ENCODE data around the gene LDAF1.
"Not testable (repeated sequence)": the region's sequence is repeated elsewhere in the genome, so short reads cannot be mapped to it uniquely, and the experiment has no call there.

The LDAF1 gene

DNA sequence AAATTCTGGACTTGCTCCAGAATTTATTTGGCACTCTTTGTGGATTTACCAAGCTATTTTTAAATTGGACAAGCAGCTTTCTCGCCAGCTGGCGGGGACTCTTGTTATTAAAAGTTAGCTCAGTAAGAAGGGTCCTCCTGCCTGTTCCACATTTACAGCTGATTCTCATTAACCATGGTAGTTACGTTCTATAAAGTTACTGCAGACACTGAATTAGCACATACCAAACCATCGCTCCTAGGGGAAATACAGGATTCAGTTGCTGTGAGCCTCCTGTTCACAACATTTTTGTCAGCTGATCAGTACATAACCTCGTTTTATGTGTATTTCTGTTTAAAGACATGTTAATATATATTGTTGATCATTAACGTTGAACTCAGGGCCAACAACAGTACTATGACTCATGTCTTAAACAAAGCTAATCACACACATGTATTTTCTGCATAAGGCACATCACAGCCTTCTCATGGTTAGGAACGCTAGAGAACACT lies 4.2 kb downstream of the LDAF1 start:
- no peak for DNase-seq (ENCODE audit: low read depth, low spot score)

- no peak for DNase-seq (ENCODE audit: low read depth, low spot score)
These were observed 5.1 kb downstream of the LDAF1 start for GRCh38 chr16:21163576-21163975.

- no peak for DNase-seq (ENCODE audit: low read depth, low spot score)
These were observed 6.2 kb downstream of the LDAF1 start for GRCh38 chr16:21164521-21165168.

DNA sequence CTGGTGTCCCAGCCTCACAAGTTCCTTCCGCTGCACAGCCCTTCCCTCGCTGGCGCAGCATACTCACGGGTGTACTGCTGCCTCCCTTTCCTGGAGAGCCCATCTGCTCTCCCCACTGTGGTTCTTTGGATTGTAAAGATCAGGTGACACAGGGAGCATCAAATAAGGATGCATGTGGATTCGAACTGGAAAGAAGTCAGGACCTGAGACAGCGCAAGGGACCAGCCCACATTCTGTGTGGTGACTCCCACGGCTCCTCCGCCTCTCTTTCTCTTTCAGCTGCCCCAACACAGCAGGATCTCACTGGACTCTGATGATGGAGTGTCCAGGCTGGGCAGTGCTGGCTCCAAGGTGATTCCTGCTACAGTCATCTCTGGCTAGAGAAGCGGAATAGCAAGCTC lies 8.1 kb downstream of the LDAF1 start:
- peak; percentile 74 for DNase-seq (ENCODE audit: low read depth, low spot score)

GRCh38 chr16:21167360-21167759 lies 8.9 kb downstream of the LDAF1 start:
- peak; percentile 90 for DNase-seq (ENCODE audit: low read depth, low spot score)

DNA sequence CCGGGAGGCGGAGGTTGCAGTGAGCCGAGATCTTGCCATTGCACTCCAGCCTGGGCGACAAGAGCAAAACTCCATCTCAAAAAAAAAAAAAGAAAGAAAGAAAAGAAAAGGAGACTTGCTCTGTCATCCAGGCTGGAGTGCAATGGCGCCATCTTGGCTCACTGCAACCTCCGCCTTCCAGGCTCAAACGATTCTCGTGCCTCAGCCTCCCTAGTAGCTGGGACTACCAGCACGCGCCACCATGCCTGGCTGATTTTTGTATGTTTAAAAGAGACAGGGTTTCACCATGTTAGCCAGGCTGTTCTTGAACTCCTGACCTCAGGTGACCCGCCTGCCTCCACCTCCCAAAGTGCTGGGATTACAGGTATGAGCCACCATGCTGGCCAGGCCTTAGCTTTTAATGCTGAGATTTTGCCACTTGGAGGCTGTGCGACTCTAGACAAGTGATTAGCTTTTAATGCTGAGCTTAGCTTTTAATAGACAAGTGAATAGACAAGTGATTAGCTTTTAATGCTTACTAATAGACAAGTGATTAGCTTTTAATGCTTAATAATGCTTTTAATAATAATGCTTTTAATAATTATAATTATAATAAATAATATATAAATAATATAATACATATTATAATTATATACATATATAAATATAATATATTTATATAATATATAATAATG lies 9.6 kb downstream of the LDAF1 start:
- no peak for DNase-seq (ENCODE audit: low read depth, low spot score)

GRCh38 chr16:21169249-21169981 lies 10.9 kb downstream of the LDAF1 start:
- no peak for DNase-seq (ENCODE audit: low read depth, low spot score)

DNA sequence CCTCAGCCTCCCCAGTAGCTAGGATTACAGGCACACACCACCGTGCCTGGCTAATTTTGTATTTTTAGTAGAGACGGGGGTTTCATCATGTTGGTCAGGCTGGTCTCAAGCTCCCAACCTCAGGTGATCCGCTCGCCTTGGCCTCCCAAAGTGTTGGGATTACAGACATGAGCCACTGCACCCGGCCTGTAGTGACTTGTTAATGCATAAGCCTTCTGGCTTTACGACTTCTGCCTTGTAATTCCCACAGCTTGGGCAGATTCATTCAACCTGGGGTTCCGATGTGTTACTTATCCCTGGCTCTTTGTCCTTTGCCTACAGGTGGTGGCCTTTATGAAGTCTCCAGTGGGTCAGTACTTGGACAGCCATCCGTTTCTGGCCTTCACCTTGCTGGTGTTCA lies 11.6 kb downstream of the LDAF1 start:
- DNase-seq (ENCODE audit: low read depth, low spot score) = not testable (repeated sequence)

- DNase-seq (ENCODE audit: low read depth, low spot score) = no peak
These were observed 14.2 kb downstream of the LDAF1 start for GRCh38 chr16:21172650-21173049.

DNA sequence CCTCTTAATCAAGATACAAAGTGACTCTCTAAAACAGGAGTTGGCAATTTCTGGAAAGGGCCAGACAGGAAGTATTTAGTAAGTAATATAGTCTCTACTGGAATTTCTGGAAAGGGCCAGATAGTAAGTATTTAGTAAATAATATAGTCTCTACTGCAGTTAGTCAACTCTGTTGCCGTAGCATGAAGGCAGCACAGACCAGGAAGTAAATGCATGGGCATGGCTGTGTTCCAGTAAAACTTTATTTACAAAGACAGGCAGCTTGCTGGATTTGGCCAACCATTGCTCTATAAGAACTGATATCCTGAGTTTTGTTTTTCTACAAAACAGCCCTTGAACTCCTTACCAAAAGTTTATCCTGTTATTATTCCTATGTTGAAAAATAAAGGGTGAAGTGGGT lies 16.9 kb downstream of the LDAF1 start:
- no peak for DNase-seq (ENCODE audit: low read depth, low spot score)

GRCh38 chr16:21179126-21179982 lies 20.9 kb downstream of the LDAF1 start:
- DNase-seq (ENCODE audit: low read depth, low spot score) = no peak

GRCh38 chr16:21179983-21180365 lies 21.5 kb downstream of the LDAF1 start:
- DNase-seq (ENCODE audit: low read depth, low spot score) = no peak

GRCh38 chr16:21183995-21184394 lies 25.5 kb downstream of the LDAF1 start:
- DNase-seq (ENCODE audit: low read depth, low spot score) = no peak

DNA sequence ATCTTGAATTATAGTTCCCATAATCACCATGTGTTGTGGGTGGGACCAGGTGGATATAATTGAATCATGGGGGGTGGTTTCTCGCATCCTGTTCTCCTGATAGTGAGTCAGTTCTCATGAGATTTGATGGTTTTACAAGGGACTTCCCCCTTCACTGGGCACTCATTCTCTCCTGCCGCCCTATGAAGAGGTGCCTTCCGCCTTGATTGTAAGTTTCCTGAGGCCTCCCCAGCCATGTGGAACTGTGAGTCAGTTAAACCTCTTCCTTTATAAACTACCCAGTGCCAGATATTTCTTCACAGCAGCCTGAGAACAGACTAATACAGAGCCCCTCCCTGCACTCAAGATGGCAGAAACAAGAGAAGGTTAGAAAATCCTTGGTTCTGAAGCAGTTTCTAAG lies 26.4 kb downstream of the LDAF1 start:
- DNase-seq (ENCODE audit: low read depth, low spot score) = no peak

DNA sequence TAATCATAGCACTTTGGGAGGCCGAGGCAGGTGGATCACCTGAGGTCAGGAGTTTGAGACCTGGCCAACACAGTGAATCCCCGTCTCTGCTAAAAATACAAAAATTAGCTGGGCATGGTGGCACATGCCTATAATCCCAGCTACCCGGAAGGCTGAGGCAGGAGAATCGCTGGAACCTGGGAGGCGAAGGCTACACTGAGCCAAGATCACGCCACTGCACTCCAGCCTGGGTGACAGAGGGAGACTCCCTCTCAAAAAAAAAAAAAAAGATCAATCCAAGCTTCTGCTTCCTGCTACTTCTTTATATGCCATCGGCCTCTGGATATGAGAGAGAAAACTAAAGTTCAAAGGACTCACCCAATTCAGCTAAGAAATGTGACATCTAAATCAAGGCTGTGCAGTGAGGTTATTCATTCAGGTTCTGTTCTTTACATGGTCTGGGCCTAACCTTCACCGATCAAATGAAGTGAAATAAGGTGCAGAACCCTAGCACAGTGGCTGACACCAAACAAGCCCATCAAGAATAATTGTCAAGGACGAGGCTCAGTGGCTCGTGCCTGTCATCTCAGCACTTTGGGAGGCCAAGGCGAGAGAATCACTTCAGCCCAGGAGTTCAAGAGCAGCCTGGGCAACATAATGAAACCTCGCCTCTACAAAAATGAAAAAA lies 27.3 kb downstream of the LDAF1 start:
- no peak for DNase-seq (ENCODE audit: low read depth, low spot score)

GRCh38 chr16:21186326-21186691 lies 27.8 kb downstream of the LDAF1 start:
- DNase-seq (ENCODE audit: low read depth, low spot score) = peak; percentile 2

- DNase-seq (ENCODE audit: low read depth, low spot score) = no peak
These were observed 30.8 kb downstream of the LDAF1 start for GRCh38 chr16:21189311-21189710.

DNA sequence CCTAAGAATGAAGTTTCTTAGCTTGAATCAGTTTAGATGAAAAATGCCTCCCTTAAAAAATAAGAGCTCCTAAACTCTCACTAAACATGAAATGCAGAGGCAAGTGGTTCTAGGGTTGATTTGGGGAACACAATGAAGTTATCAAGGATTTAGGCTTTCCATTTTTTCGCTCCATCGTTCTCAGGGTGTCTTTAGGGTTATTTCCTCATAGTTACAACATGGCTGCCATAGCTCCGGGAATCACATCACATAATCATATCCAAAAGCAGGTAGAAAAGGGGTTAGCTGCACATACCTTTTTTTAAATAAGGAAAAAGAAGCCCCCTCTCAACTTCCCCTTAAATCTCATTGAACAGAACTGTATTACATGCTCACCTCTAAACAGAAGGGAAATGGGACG lies 31.5 kb downstream of the LDAF1 start:
- DNase-seq (ENCODE audit: low read depth, low spot score) = no peak

- DNase-seq (ENCODE audit: low read depth, low spot score) = no peak
These were observed 32.1 kb downstream of the LDAF1 start for GRCh38 chr16:21190599-21190998.

DNA sequence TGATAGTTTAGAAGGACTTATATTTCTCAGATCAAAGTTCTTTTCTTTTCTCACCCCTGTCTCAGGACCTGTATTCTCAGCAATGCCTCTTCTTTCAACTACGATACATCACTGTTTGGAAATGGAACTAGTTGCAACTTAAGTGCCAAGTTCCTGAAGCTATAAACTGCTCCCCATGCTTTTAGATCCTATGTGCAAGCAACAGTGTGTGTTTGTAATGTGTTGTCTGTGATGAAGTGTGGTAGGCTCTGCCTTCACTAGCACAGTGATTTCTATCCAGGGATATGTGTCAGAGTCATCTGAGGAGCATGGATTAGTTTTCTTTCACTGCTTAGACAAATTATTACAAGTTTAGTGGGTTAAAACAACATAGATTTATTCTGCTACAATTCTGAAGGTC lies 34.5 kb downstream of the LDAF1 start:
- DNase-seq (ENCODE audit: low read depth, low spot score) = no peak

- peak; percentile 2 for DNase-seq (ENCODE audit: low read depth, low spot score)
These were observed 36.4 kb downstream of the LDAF1 start for GRCh38 chr16:21194771-21195301.

Data from astrocyte of the hippocampus (primary cell).